GM12872 (cell line): ENCODE data around the gene PTPRA.

ENCODE experiments used
- CTCF ChIP-seq: IDR thresholded peaks from 3 replicates; pipeline ENCODE4 v1.5.1; 2011; ENCODE audit warnings: low read depth, mild to moderate bottlenecking, low read length, moderate library complexity; ENCODE audit not compliant: insufficient read depth

PTPRA gene

GRCh38 chr20:3042625-3043024 lies 169.3 kb downstream of the PTPRA start:
- TF ChIP-seq CTCF, result no peak

GRCh38 chr20:3043322-3043721 lies 170.0 kb downstream of the PTPRA start, which contains the start of gene GNRH2:
GNRH2 (plus strand) TSS chr20:3043622; CDS start chr20:3044415, 793 bp downstream.
- no peak for TF ChIP-seq CTCF

GRCh38 chr20:3044336-3044965 lies 171.2 kb downstream of the PTPRA start:
- TF ChIP-seq CTCF, result no peak

- TF ChIP-seq CTCF, result no peak
These were observed 171.9 kb downstream of the PTPRA start for GRCh38 chr20:3045042-3045815.

- no peak for TF ChIP-seq CTCF
These were observed 172.8 kb downstream of the PTPRA start, which contains the start of gene MRPS26 for GRCh38 chr20:3045816-3046676. MRPS26 (plus strand) TSS chr20:3046052; CDS start chr20:3046069, 17 bp downstream.

GRCh38 chr20:3046677-3047462 lies 173.6 kb downstream of the PTPRA start:
- no peak for TF ChIP-seq CTCF
